GM18873 (cell line): ENCODE data around the gene FAM83D.
A peak's percentile ranks its signal among the peaks of the same experiment; 100 is the strongest.

Experiments used
- ATAC-seq: cut with Tn5 transposase; IDR thresholded peaks from one replicate; pipeline ENCODE4 v1.9.1; 2021; ENCODE audit warnings: mild to moderate bottlenecking, moderate library complexity, moderate number of reproducible peaks; ENCODE audit not compliant: unreplicated experiment, low FRiP score

The FAM83D gene

GRCh38 chr20:38894091-38894847 is 31.9 kb upstream of the FAM83D start:
- ATAC-seq: no peak

DNA sequence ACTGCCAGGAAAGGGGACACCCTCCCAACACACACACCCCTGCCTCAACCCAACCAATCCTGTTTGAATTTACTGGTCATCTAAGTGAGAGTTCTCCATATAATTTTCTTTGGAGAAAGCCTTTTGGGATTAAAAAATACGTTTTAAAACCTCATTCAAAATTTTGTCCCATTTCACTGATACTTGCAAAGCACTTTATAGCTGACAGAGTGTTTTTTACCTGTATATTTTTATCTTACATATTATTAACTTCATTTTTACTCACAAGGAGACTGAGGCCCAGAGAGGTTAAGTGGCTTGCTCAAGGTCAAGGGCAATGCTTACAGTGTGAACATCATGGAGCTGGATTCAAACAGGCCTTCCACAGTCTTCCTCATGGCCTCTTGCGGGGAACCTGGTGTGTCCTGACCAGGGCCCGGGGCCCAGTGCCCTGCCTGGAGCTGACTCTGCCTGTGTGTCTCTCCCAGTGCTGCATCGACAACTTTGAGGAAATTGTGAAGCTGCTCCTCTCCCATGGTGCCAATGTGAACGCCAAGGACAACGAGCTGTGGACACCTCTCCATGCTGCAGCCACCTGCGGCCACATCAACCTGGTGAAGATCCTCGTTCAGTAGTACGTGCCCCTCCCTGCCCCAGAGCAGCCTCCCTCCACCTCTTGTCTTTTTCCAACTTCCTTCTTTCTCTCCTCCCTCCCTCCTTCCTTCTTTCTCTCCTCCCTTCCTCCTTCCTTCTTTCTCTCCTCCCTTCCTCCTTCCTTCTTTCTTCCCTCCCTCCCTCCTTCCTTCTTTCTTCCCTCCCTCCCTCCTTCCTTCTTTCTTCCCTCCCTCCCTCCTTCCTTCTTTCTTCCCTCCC is 30.9 kb upstream of the FAM83D start:
- no peak for ATAC-seq

DNA sequence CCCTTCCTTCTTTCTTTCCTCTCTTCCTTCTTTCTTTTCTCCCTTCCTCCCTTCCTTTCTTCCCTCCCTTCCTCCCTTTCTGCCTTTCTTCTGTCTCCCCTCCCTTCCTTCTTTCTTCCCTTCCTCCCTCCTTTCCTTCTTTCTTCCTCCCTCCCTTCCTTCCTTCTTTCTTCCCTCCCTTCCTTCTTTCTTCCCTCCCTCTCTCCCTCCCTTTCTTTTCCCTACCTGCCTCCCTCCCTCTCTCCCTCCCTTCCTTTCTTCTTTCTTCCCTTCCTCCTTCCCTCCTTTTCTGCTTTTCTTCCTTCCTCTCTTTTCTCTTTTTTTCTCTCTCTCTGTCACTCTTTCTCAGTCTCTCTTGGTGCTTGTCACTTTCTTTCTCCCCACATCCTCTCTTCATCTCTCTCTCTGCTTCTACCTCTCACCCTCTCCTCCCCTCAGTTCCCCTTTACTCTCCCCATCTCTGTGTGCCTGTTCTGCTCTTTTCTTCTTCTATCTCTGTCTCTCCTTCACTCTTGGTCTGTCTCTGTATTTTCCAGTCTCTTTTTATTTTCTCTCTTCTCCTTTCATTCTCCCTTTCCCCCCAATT is 30.1 kb upstream of the FAM83D start:
- ATAC-seq: no peak

DNA sequence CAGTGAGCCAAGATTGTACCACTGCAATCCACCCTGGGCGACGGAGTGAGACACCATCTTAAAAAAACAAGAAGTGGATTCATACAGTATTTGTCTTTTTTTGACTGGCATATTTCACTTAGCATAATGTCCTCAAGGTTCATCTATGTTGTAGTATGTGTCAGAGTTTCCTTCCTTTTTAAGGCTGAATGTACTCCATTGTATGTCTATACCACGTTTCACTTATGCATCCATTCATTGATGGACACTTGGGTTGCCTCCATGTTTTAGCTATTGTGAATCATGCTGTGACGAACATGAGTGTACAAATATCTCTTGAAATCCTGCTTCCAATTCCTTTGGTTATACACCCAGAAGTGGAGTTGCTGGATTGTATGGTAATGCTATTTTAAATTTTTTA is 28.9 kb upstream of the FAM83D start:
- no peak for ATAC-seq

- no peak for ATAC-seq
Measured at GRCh38 chr20:38900606-38901005, 25.6 kb upstream of the FAM83D start.

- ATAC-seq: no peak
Measured at GRCh38 chr20:38902601-38903000, 23.6 kb upstream of the FAM83D start.

DNA sequence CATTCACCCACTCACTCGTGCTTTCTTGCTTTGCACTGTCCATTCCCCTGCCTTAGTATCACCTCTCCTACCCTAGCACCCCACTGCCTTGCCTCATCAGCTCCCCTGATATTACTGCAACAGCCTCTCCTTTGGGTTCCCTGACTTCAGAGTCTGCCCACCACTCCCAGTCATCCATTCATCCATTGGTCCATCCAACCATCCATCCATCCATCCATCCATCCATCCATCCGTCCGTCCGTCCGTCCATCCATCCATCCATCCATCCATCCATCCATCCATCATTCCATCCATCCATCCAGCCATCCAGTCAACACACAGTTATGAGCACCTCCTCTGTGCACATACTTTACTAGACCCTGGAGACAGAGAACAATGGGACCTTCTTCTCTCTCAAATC is 22.9 kb upstream of the FAM83D start:
- no peak for ATAC-seq

- ATAC-seq: no peak
Measured at GRCh38 chr20:38905375-38905774, 20.8 kb upstream of the FAM83D start.

GRCh38 chr20:38907918-38908677 is 18.1 kb upstream of the FAM83D start:
- no peak for ATAC-seq

- no peak for ATAC-seq
Measured at GRCh38 chr20:38915355-38915754, 10.9 kb upstream of the FAM83D start.

DNA sequence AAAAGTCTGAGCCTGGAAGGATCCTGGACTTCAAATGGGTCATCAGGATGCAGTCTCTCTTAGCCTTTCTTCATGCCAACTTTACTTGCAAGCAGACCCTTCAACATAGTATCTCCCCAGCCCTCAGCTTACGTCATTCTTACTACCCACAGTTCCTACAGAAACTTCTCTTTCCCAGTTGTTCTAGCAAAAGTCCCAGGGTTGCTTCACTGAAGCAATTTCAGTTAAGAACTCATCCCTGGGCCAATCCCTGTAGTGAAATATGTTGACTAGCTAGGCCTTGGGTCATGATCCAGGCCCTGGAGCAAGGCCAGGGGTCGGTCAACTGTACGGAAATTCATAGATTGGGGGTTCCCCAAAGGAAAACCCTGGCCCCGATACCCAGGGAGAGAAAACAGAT is 8.6 kb upstream of the FAM83D start:
- ATAC-seq: no peak

- ATAC-seq: no peak
Measured at GRCh38 chr20:38918172-38918571, 8.0 kb upstream of the FAM83D start.

DNA sequence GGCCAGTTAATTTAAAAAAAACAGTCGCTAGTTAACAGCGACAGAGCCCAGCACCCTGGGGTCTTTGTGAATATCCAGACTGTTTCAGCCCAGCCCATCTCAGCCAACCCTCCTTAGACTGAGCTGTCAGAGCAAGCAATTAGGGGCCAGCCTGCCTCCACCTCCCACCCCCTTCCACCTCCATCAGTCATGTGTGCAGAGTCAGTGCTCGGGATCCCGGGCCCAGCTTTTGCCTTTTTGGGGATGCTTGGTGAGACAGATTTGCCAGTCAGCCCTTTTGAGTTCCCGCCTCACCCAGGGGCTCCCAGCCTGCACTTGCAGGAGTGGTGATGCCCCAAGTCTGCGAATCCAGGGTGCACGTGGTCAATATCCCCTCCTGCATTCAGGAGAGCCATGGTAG is 6.5 kb upstream of the FAM83D start:
- ATAC-seq: no peak

DNA sequence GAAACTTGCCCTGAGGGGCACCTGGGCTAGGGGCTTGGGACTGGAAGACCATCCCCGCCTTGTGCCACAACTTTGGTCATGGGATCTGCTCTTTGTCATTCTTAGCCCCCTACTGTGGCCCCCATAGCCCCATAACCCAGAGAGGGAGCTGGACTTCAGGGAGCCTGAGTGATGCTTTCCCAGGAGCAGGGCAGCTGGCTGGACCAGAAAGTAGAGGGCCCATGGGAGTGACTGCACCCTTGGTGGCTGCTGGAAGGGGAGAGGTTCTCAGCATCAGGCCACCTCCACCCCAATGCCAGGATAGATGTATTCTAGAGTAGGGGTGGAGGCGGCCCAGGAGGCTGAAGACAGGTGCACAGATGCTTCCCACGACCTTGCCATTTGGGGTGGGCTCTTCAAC is 5.8 kb upstream of the FAM83D start:
- no peak for ATAC-seq

GRCh38 chr20:38920851-38921250 is 5.4 kb upstream of the FAM83D start:
- ATAC-seq: no peak

GRCh38 chr20:38924718-38925117 is 1.5 kb upstream of the FAM83D start:
- no peak for ATAC-seq

GRCh38 chr20:38926934-38927616 is 858 bp downstream of the FAM83D start:
- ATAC-seq: peak; percentile 7

- ATAC-seq: no peak
Measured at GRCh38 chr20:38927902-38928578, 1.8 kb downstream of the FAM83D start.

DNA sequence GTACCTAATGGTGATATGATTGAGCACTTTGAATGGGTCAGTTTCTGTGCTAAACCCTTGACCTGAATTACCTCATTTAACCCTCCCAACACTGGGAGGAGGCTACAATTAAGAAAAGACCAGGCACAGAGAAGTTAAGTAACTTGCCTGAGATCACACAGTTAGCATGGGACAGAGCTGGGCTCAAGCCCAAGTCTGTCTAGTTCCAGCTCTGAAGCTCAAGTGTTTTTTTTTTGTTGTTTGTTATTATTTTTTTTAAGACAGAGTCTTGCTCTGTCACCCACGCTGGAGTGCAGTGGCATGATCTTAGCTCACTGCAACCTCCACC is 4.0 kb downstream of the FAM83D start:
- ATAC-seq: no peak

- ATAC-seq: no peak
Measured at GRCh38 chr20:38931984-38932383, 5.8 kb downstream of the FAM83D start.
